Bronchial epithelial cell (primary cell): Measurements from ENCODE around the gene EDEM2. TPM values are rescaled to one million over a fixed set of nuclear protein-coding genes. Genes with fewer than 3 reads are reported as not detected.

Experiments
- DNase-seq: peaks from one replicate; pipeline ENCODE4 v3.0.0-alpha.2; 2010; ENCODE audit warnings: low read depth
- FAIRE-seq: peaks from 2 replicates; lab custom pipeline; 2011; peaks lifted over from hg19 to GRCh38; lab: Jason Lieb, UNC
- H3K27me3 ChIP-seq: 2 replicates; pipeline ENCODE4 v1.5.1; 2011; ENCODE audit warnings: low read length; ENCODE audit not compliant: control insufficient read depth, insufficient read depth
- H3K36me3 ChIP-seq: 2 replicates; pipeline ENCODE4 v1.5.1; 2011; ENCODE audit warnings: low read length; ENCODE audit not compliant: control insufficient read depth, insufficient read depth
- H3K4me3 ChIP-seq: 2 replicates; pipeline ENCODE4 v1.5.1; 2011; ENCODE audit warnings: mild to moderate bottlenecking, low read depth, low read length, control low read depth
- total RNA-seq: library from RNA; depleted of rRNA; stranded (reverse); fragments of >200 nt; gene quantifications from 2 replicates; pipeline ENCODE4 v1.2.1, GENCODE V29; 2014
- TF ChIP-seq, protein P1 (sequence below): IDR thresholded peaks from 2 replicates; pipeline ENCODE4 v1.5.1; 2011; ENCODE audit warnings: mild to moderate bottlenecking, moderate library complexity, low read length, control low read depth, inconsistent platforms; ENCODE audit not compliant: insufficient read depth, severe bottlenecking

EDEM2 gene
- total RNA-seq, 1 donor from 2014 or later, result 36.3 TPM

DNA sequence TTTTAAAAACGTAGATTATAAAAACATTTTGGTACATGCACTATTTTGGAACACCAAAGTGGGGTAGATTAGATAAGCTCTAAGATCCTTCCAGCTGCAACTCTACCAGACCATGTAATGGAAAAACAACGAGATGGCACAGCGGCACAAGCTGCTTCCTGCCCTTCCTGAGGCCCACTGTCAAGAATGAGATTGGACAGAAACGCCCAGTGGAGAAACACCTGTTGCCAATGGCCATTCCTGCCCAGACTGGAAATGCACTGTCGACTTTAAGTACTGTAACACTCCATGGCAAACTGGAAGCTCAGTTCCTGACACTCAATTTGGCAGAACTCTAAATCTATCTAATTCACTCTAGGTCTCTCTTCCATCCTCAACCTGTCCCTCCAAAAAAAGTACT is 21.4 kb downstream of the EDEM2 start:
- TF ChIP-seq, protein P1, sequence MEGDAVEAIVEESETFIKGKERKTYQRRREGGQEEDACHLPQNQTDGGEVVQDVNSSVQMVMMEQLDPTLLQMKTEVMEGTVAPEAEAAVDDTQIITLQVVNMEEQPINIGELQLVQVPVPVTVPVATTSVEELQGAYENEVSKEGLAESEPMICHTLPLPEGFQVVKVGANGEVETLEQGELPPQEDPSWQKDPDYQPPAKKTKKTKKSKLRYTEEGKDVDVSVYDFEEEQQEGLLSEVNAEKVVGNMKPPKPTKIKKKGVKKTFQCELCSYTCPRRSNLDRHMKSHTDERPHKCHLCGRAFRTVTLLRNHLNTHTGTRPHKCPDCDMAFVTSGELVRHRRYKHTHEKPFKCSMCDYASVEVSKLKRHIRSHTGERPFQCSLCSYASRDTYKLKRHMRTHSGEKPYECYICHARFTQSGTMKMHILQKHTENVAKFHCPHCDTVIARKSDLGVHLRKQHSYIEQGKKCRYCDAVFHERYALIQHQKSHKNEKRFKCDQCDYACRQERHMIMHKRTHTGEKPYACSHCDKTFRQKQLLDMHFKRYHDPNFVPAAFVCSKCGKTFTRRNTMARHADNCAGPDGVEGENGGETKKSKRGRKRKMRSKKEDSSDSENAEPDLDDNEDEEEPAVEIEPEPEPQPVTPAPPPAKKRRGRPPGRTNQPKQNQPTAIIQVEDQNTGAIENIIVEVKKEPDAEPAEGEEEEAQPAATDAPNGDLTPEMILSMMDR, result no peak
- H3K27me3 ChIP-seq, result no peaks in the 10 kb centered on the region
- H3K36me3 ChIP-seq, result peaks cover 12% of the 10 kb centered on the region
- DNase-seq (no peak), FAIRE-seq (no peak)
- no peak overlapping the region for H3K4me3 ChIP-seq

DNA sequence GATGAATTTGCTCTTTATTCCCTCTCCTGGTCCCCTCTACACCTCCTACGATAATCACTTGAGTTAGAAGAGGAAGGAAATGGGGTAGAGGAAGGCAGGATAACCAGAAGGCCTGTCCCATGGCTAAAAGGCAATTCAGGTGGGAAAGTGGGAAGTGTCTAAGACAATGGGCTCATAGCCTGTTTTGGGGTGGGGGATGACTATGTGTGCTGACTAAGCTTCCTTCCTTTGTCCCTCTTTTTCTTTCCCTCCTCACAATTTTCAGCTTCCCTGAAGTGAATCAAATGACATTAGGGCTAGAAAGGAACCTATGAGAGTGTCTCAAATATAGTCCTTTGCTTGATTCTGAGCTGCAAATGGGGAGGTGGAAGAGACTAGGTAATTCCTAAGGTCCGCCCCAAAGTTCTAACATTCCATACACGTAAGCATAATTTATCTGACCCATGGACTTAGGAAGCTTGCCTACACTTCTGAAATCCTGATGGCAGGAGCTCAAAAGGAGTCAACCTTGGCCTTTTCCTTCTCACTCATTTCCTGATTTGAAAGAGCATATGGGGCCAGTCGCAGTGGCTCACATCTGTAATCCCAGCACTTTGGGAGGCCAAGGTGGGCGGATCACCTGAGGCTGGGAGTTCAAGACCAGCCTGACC is 24.3 kb downstream of the EDEM2 start:
- TF ChIP-seq, protein P1, result no peak
- FAIRE-seq (no peak), DNase-seq (no peak)
- H3K36me3 ChIP-seq, result peaks cover 14% of the 10 kb centered on the region
- H3K4me3 ChIP-seq, result no peak overlapping the region
- H3K27me3 ChIP-seq, result no peaks in the 10 kb centered on the region

DNA sequence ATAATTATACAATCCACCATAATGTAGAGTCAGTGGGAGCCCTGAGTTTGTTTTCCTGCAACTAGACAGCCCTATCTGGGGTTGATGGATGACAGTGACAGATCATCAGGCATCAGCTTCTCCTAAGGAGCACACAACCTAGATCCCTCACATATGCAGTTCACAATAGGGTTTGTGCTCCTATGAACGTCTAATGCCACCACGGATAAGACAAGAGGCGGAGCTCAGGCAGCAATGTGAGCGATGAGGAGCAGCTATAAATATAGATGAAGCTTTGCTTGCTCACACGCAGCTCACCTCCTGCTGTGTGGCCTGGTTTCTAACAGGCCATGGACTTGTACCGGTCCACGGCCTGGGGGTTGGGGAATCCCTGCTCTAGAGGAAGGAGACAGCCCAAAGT is 25.9 kb downstream of the EDEM2 start:
- TF ChIP-seq, protein P1, result no peak
- Histone ChIP-seq H3K27me3 (no peaks in the 10 kb centered on the region), H3K36me3 (peaks cover 13% of the 10 kb centered on the region), H3K4me3 (no peak overlapping the region)
- FAIRE-seq, result no peak
- DNase-seq, result no peak

DNA sequence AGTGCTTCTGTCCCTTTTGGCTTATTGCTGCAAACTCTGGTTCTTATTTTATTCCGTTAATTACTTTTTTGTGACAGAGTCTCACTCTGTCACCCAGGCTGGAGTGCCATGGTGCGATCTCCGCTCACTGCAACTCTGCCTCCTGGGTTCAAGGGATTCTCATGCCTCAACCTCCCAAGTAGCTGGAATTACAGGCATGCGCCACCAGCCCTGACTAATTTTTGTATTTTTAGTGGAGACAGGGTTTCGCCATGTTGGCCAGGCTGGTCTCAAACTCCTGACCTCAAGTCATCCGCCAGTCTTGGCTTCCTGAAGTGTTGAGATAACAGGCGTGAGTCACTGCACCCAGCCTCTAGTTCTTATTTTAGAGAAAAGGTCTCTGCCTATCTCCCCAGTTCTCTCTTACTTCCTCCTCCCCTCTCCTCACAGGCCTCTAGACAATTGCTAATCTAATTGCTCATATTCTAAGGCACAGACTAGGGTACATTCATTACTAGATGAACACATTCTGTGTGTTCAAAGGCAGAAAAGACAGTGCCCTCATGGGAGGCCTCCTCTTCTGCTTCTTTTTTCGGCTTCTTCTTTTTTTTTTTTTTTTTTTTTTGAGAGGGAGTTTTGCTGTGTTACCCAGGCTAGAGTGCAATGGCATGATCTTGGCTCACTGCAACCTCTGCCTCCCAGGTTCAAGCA is 27.0 kb downstream of the EDEM2 start:
- DNase-seq (peak; percentile 19), FAIRE-seq (no peak)
- TF ChIP-seq, protein P1, result no peak
- H3K27me3 ChIP-seq, result no peaks in the 10 kb centered on the region
- peaks cover 9% of the 10 kb centered on the region for H3K36me3 ChIP-seq
- no peak overlapping the region for H3K4me3 ChIP-seq

DNA sequence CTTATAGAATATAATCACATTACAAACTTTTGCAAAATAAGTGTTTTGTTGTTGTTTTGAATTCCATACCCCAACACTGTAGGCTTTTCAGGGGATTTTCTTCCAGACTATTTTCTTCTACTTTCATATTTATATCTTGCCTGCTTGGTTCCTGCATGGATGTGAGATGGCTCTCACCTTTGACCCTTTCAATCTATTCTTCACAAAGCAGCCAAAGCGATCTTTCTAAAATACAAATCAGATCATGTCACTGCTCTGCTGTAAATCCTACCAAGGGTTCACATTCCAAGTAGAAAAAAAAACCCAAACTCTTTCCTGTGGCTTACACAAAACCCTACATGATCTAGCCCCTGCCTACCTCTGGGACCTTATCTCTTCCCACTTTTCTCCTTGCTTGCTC is 29.5 kb downstream of the EDEM2 start:
- no peak overlapping the region for H3K4me3 ChIP-seq
- no peak for FAIRE-seq
- TF ChIP-seq, protein P1, result no peak
- H3K36me3 ChIP-seq, result peaks cover 7% of the 10 kb centered on the region
- H3K27me3 ChIP-seq, result no peaks in the 10 kb centered on the region
- DNase-seq, result no peak
